Nephron (organoid): ENCODE data around the gene PLCL1.
A peak's percentile ranks its signal among the peaks of the same experiment; 100 is the strongest.

Experiments
- H3K27ac Mint-ChIP-seq, 3 experiments: 2 replicates each; pipeline ENCODE4 v1.8.0; 2020; ENCODE audit warnings: mixed read lengths in 3 of 3, mild to moderate bottlenecking in 2 of 3, moderate library complexity in 1 of 3
- H3K27me3 Mint-ChIP-seq: 2 replicates; pipeline ENCODE4 v1.8.0; 2021; ENCODE audit warnings: low read depth, mild to moderate bottlenecking, moderate library complexity, mixed read lengths
- H3K36me3 Mint-ChIP-seq: 2 replicates; pipeline ENCODE4 v1.8.0; 2020; ENCODE audit warnings: low read depth, mixed read lengths
- H3K4me1 Mint-ChIP-seq: 2 replicates; pipeline ENCODE4 v1.8.0; 2020; ENCODE audit warnings: mixed read lengths
- H3K4me3 Mint-ChIP-seq, 3 experiments: 2 replicates each; pipeline ENCODE4 v1.8.0; 2020; ENCODE audit warnings: mild to moderate bottlenecking in 3 of 3, mixed read lengths in 3 of 3, moderate library complexity in 2 of 3
- H3K9me3 Mint-ChIP-seq: 2 replicates; pipeline ENCODE4 v1.8.0; 2020; ENCODE audit warnings: mixed read lengths
- CTCF ChIP-seq, 3 experiments: fragments of 200-600 bp; sonication (generic); IDR thresholded peaks; one replicate each; pipeline ENCODE4 v1.5.0; 2021; ENCODE audit warnings: antibody characterized with exemption in 3 of 3; ENCODE audit not compliant: unreplicated experiment in 3 of 3

Gene PLCL1

DNA sequence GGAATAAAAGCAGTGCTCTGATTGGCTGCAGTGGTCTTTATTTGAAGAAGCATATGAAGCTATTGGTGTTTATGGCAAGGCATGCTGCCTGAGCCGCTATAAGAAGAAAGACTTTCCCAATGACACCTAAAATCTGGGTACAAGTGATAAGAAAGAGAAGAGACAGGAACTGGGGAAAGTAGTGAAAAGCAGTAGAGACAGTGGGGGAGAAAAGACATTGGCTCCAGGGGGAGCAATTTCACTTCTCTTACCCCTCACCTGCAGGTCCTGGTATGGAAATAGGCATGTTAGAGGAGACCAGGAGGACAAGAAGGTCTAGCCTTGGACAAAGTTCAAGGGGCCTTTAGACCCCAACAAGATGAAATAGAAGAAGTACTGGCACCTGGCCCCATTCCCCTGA lies 47.1 kb downstream of the PLCL1 start:
- Mint-ChIP-seq H3K27me3 (no peaks in the 10 kb centered on the region), H3K36me3 (no peaks in the 10 kb centered on the region), H3K4me3 (no peak overlapping the region), H3K9me3 (no peaks in the 10 kb centered on the region), H3K27ac (peak overlapping the region in 1 of 3 experiments; percentile 9), H3K4me1 (peaks cover 27% of the 10 kb centered on the region)
- TF ChIP-seq CTCF (IDR thresholded peaks at IDR 0.05; ENCODE audit: unreplicated experiment in 3 of 3), result no peak

- H3K36me3 Mint-ChIP-seq, result no peaks in the 10 kb centered on the region
- no peaks in the 10 kb centered on the region for H3K9me3 Mint-ChIP-seq
- TF ChIP-seq CTCF (IDR thresholded peaks at IDR 0.05; ENCODE audit: unreplicated experiment in 3 of 3), result no peak
- H3K4me1 Mint-ChIP-seq, result peaks cover 27% of the 10 kb centered on the region
- no peak overlapping the region for H3K27ac Mint-ChIP-seq
- H3K27me3 Mint-ChIP-seq, result no peaks in the 10 kb centered on the region
- no peak overlapping the region for H3K4me3 Mint-ChIP-seq
These were observed 47.7 kb downstream of the PLCL1 start for GRCh38 chr2:197852108-197852507.

DNA sequence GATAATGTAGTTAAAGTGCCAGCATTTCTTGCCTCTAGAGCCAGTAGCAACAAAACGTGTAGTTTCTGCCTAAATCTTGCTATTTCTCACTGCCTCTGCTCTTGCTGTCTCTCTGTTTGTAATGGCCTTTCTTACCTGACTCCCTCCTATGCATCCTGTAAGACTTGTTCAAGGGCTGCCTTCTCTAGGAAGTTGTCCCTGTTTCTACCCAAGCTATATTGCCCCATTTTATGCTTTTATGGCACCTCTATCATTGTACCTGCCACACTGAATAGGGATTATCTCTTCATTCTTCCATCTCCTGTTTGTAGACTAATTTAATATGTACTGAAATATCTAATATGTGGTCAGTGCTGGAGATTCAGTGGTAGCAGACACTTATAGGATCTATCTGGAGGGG lies 49.2 kb downstream of the PLCL1 start:
- Mint-ChIP-seq H3K4me1 (peaks cover 31% of the 10 kb centered on the region), H3K4me3 (no peak overlapping the region), H3K27me3 (no peaks in the 10 kb centered on the region), H3K27ac (no peak overlapping the region), H3K9me3 (no peaks in the 10 kb centered on the region), H3K36me3 (no peaks in the 10 kb centered on the region)
- no peak for TF ChIP-seq CTCF (IDR thresholded peaks at IDR 0.05; ENCODE audit: unreplicated experiment in 3 of 3)

GRCh38 chr2:197857476-197858107 lies 53.2 kb downstream of the PLCL1 start:
- TF ChIP-seq CTCF (IDR thresholded peaks at IDR 0.05; ENCODE audit: unreplicated experiment in 3 of 3), result no peak
- Mint-ChIP-seq H3K27me3 (no peaks in the 10 kb centered on the region), H3K36me3 (no peaks in the 10 kb centered on the region), H3K27ac (peak overlapping the region in 1 of 3 experiments; percentile 65), H3K4me3 (no peak overlapping the region), H3K9me3 (peaks cover 4% of the 10 kb centered on the region), H3K4me1 (peaks cover 13% of the 10 kb centered on the region)

DNA sequence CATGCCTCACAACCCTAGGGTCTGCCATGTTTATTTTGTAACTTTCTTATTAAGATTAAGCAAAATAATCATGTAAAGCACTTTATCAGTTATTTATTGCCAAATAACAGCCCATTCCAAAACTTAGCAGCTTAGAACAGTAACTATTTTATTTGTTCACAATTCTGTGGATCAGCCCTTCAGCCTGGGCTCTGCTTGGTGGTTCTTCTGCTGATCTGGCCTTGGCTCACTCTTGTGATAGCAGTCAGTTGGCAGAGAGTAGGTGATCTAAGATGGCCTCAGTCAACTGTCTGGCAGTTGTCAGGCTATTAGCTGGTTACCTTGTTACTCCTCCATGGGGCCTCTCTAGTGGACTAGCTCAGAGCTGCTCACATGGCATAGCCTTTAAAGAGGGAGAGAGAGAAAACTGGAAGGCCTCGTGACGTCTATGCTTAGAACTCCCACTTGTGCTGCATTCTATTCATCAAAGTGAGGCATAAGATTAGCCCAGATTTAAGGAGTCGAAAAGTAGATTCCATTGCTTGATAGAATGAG lies 54.3 kb downstream of the PLCL1 start:
- TF ChIP-seq CTCF (IDR thresholded peaks at IDR 0.05; ENCODE audit: unreplicated experiment in 3 of 3), result no peak

More for the DNA sequence above, 54.3 kb downstream of the PLCL1 start:
- Mint-ChIP-seq H3K4me3 (no peak overlapping the region), H3K4me1 (peaks cover 8% of the 10 kb centered on the region), H3K27me3 (no peaks in the 10 kb centered on the region), H3K27ac (no peak overlapping the region), H3K9me3 (peaks cover 4% of the 10 kb centered on the region), H3K36me3 (no peaks in the 10 kb centered on the region)
